ENCODE results near the gene JADE2.
A peak's percentile ranks its signal among the peaks of the same experiment; 100 is the strongest.
"Not testable (repeated sequence)": the region's sequence is repeated elsewhere in the genome, so short reads cannot be mapped to it uniquely, and the experiment has no call there.

Gene JADE2

DNA sequence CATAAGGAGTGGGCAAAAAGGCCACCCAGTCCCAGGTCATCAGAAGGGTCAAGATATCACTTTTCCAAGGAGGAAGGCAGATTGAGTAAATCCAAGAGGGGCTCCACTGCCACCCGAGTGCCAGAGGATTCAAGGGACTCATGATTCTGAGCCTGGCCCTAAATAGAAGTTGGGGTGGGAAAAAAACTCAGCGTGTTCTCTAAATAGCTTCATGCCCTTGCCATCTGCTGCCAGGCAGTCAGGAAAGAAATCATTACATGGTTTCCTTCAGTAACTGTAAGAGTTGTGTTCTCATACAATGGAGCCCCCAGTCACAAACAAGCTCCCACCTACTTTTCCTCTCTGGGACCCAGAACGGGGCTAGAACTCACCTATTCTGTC lies 70.0 kb downstream of the JADE2 start:
- peak; percentile 27 for DNase-seq

DNA sequence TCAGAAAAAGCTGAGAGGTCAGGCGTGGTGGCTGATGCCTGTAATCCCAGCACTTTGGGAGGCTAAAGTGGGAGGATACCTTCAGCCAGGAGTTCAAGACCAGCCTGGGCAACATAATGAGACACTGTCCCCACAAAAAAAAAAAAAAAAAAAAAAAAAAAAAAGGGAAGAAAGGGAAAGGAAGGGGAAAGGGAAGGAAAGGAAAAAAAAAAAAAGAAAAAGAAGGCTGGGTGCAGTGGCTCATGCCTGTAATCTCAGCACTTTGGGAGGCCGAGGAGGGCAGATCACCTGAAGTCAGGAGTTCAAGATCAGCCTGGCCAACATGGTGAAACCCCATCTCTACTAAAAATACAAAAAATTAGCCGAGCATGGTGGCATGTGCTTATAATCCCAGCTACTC lies 74.3 kb downstream of the JADE2 start:
- not testable (repeated sequence) for DNase-seq

DNA sequence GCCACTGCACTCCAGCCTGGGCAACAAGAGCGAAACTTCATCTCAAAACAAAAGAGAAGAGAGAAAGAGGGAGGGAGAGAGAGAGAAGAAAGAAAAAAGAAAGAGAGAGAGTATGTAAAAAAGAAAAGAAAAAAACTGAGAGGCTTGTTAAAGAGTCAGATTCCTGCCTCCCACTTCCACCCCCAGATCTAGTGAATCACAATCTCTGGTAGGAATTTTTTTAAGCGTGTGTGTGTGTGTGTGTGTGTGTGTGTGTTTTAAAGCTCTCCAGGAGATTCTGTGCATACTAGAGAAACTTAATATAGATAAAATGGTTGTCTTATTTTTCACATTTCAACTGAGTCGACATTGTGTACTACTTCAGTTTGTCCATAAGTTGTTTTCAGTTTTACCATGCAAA lies 75.1 kb downstream of the JADE2 start:
- no peak for DNase-seq

DNA sequence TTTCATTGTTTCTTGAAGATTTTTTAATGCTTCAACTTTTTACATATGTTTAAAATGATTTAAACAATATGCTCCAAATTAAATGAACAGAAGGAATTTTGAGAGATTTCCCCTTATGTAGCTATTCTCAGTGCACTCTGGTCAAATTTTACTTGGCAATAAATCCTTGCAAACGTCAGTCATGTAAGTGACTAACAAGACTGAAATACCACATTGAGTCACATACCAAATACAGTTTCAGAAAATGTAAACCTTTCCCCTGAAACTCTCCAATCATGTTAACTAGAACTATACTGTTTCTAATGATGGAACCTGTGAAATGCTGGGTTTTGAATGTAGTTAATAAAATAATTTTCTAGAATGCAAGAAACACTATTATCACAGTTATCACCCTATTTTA lies 77.6 kb downstream of the JADE2 start:
- DNase-seq: no peak

DNA sequence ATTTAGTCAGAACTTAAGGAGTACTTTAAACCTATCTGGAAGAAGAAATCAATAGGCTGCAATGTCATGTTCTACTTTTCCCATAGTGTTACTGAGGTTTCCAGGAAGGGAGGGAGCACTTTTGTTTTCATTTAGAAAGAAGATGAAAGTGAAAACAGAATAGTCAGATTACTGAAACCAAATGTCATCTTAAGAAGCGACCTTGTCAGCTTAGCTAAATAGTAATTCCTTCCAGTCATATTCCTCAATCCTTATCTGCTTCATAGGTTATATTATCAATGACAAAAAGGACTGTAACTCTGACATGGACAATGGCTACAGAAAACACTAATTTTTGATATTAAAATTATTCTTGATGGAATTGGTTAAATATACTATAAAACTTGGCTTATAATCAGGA lies 79.4 kb downstream of the JADE2 start:
- no peak for DNase-seq

DNA sequence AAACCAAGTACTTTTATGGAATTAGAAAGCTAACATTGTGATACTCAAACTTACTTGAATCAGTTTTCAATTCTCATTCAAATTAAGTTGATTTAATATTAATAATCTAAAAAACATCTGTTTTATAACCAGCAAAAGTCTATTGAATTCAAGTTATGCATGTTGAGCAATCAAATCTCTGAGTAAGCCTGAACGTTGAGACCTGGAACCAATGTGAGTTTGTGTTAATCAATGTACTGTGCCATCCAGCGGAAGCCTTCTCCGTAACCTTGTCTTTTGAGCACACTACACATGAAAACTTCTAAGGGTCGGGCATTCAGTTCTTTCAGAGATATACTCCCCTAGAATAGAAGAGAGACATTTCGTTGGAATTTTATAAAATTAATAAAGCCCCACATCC lies 81.3 kb downstream of the JADE2 start:
- no peak for DNase-seq

DNA sequence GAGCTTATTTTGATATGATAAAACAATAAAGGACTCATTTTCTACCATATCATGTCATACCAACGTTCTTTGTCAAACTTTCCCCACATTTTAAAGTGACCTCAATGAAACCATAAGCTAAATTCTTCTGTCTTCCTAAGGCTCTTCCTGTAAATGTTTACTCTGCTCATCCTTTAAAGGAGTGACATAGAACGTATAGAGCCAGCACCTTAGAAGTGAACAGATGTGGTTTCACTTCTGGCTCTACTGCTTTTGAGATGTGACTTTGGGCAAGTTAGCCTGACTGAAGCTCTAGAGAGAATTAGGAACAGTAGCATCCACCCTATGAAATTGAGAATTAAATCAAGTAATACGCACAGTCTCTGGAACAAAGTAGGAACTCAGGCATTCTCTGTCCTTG lies 83.1 kb downstream of the JADE2 start:
- DNase-seq: no peak

DNA sequence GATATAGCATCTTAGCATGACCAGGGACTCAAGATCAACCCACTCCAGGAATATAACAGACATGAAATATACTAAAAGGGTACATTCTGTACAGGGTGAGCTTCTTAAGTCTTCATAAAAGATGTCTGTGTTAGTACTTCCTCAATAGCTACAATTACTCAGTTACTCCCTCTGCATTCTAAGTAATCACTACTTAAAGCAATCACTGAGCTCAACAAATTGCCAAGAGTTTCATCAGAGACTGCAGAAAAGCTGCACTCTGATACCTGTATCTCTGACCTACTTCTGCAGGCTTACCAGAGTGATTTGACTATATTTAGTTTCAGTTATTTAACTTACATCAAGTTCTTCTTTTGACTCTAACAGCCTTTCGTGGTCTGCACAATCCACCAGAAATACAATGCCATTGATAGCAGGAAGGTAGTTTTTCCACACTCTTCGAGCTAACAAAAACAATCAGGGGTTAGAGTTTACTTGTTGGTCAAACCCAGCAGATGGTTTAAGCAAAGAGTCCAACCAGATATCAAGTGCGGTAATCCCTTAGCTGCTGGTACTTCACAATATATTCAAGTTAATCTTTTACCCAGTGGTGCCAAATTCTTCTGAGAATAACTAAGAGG lies 83.9 kb downstream of the JADE2 start:
- DNase-seq: no peak

DNA sequence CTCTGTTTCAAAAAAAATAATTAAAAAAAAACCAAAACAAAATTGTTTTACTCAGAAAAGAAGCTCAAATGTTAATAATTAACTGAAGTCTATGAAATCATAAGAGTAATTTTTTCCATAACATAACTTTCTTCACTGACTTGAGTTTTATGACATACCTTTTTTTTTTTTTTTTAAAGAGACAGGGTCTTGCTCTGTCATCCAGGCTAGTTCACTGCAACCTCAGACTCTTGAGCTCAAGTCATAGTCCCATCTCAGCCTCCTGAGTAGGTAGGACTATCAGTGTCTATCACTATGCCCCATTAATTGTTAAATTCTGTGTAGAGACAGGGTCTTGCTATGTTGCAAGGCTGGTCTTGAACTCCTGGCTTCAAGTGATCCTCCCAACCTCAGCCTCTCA lies 85.3 kb downstream of the JADE2 start:
- no peak for DNase-seq

DNA sequence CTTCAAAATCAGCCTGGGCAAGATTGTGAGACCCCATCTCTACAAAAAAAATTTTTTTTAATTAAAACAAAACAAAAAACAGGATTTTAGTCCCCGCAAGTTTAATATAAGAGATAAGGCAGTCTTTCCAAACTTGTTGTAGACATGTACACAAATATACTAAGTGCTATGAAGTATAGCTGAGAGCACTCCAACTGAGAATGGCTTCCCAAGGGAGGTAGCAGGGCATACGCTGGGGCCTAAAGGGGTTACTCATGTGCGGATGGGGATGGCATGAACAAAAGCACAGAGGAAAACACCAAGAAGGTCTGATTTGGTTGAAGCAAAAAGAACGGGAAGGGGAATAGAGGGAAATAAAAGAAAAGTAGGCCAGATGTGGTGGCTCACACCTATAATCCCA lies 86.0 kb downstream of the JADE2 start:
- DNase-seq: no peak

DNA sequence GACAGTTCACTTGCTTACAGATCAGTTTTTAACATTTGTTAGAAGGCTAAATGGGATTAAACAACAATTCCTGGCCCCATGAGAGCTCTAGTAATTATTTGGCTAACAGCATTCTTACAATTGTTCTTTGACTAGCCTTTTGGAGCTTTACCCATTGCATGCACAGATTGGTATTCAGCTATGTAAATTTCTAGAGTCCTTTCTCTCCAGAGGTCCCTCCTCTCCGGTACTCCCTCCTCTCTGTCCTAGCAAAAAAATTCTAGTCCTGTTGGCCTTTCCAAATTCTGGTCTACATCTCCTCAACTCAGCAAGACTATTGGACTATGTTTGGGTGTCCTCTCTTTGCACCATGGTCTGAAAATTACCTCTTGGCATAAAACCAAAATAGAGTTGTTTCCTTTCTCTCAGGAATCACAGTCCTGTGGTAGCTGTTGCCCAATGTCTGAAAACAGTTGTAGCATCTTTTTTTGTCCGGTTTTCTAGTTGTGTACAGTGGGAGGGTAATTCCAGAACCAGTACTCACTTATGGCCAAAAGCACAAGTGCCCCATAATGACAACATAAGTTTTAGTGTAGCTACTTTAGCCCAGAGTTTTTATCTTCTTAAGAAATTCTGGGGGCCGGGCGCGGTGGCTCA lies 89.1 kb downstream of the JADE2 start:
- no peak for DNase-seq

DNA sequence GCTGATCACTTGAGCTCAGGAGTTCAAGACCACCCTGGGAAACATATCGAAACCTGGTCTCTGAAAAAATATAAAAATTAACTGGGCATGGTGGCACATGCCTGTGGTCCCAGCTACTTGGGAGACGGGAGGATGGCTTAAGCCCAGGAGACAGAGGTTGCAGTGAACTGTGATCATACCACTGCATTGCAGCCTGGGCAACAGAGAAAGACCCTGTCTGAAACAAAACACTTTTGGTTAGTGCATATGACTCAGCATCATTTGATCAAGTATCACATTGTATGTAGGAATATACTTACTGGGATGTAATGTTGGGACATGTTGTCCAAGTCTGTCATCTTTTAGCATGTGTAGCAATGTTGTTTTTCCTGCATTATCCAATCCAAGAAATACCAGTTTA lies 95.2 kb downstream of the JADE2 start:
- DNase-seq: no peak

DNA sequence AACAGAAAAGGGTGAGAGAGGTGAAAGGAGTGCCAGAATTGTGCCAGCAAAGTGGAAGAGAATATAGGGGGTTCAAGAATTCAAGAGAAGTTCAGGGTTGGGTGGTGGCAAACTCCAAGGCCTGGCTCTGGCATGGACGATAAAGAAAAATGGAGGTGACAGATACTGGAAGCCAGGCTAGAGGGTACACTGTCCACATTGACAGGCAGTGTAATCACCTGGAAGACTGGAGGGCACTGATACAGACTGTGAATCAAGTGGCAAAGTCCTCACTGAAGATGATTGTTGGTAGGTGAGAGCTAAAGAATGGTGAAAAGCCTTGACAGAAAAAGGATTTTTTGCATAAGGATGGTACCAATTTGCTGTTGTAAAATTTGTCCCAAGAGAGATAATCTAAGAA lies 100.1 kb downstream of the JADE2 start:
- DNase-seq: no peak

DNA sequence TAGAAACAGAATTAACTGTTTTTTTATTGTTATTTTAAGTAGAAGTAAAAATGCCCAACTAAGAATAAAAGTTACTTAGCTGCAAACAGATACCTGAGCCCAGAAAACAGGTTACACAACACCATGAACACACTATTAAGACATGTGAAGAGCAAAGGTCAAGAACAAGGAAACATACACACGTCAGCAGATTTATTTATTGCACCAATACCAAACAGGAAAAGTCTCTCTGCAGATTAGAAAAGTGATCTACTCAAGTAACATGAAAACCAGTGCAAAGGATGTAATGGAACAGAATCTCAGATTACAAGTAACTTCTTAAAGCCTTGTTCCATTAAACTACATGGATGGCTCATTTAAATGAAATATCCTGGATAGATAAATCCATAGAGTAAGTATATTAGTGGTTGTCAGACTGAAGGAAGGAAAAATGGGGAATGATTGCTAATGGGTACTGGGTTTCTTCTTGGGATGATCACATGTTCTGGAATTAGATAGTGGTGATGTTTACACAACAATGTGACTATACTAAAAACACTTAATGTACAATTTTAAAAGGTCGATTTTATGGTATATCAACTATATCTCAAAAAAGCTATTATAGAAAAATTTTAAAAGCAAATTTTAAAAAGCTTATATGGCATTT lies 101.0 kb downstream of the JADE2 start:
- no peak for DNase-seq

Data from NCI-H1694 treated with DMSO at 0.1 percent for 48 hours (cell line).